ENCODE measurements around the gene C1RL. TPM values are rescaled to one million over a fixed set of nuclear protein-coding genes. Genes with fewer than 3 reads are reported as not detected.
A peak's percentile ranks its signal among the peaks of the same experiment; 100 is the strongest.

C1RL gene
- total RNA-seq, 1 experiment from 2014 or later, result 17.7 TPM

- TF ChIP-seq ATF6 (CRISPR knock-in tag; IDR thresholded peaks at IDR 0.05) (no peak), CBFB (CRISPR knock-in tag; IDR thresholded peaks at IDR 0.05; ENCODE audit: low read depth) (no peak), ZNF512 (CRISPR knock-in tag; IDR thresholded peaks at IDR 0.05; ENCODE audit: borderline replicate concordance) (no peak), GABPB1 (CRISPR knock-in tag; IDR thresholded peaks at IDR 0.05) (no peak)
- TF ChIP-seq, protein P1, sequence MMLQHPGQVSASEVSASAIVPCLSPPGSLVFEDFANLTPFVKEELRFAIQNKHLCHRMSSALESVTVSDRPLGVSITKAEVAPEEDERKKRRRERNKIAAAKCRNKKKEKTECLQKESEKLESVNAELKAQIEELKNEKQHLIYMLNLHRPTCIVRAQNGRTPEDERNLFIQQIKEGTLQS (CRISPR knock-in tag; conservative IDR thresholded peaks at IDR 0.05), result no peak
- TF ChIP-seq, protein P2, sequence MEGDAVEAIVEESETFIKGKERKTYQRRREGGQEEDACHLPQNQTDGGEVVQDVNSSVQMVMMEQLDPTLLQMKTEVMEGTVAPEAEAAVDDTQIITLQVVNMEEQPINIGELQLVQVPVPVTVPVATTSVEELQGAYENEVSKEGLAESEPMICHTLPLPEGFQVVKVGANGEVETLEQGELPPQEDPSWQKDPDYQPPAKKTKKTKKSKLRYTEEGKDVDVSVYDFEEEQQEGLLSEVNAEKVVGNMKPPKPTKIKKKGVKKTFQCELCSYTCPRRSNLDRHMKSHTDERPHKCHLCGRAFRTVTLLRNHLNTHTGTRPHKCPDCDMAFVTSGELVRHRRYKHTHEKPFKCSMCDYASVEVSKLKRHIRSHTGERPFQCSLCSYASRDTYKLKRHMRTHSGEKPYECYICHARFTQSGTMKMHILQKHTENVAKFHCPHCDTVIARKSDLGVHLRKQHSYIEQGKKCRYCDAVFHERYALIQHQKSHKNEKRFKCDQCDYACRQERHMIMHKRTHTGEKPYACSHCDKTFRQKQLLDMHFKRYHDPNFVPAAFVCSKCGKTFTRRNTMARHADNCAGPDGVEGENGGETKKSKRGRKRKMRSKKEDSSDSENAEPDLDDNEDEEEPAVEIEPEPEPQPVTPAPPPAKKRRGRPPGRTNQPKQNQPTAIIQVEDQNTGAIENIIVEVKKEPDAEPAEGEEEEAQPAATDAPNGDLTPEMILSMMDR (IDR thresholded peaks at IDR 0.05), result no peak
Observed at GRCh38 chr12:7128681-7129286, 19.8 kb upstream of the C1RL start, which contains the start of gene RBP5 (continued).

- 0 out of 2 replicates have a peak overlapping the region, but pooled peaks have one; percentile 8 for H3K27ac Mint-ChIP-seq
- no peak for DNase-seq (ENCODE audit: low spot score)
- no peaks in the 10 kb centered on the region for H3K36me3 Mint-ChIP-seq
- H3K4me1 Mint-ChIP-seq, result peaks cover 42% of the 10 kb centered on the region
- no peak for TF ChIP-seq TP53 (CRISPR knock-in tag; IDR thresholded peaks at IDR 0.05)
- no peak for TF ChIP-seq ERG (CRISPR knock-in tag; IDR thresholded peaks at IDR 0.05)
- peak overlapping the region; percentile 93 for H3K4me3 Mint-ChIP-seq
- H3K27me3 Mint-ChIP-seq (ENCODE audit: low read depth), result peaks cover 23% of the 10 kb centered on the region
- ATAC-seq, result no peak
- CTCF ChIA-PET, result interaction anchor here (1.4 kb wide), 1 partner anchor 19 kb away, joined by 4 read pairs; no protein-coding TSS in a partner anchor
- no peaks in the 10 kb centered on the region for H3K9me3 Mint-ChIP-seq
- POLR2A ChIA-PET, result no interaction called here
Observed at GRCh38 chr12:7127916-7128626, 19.1 kb upstream of the C1RL start.

DNA sequence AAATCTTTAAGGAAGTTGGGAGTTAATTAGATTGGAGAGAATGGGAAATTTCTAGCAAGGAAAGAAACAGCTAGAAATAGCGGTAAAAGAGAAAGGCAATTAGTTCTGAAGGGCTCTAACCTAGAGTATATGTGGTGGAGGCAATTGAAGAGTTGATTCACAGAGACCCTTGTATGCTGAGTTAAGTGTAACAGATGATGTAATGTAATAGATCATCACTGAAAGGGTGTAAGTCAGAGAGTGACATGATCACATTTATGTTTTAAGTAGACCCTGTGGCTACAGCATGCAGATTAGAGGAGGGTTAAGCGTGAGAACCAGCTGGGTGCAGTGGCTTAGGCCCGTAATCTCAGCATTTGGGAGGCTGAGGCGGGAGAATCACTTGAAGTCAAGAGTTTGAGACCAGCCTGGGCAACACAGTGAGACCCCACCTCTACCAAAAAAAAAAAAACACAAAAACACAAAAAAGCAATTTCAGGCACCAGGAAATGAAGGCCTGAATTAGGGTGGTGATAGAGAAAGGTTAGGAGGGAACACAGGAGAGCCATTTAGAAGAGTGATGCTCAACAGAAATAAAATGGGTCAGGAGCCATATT, 16.7 kb upstream of the C1RL start:
- Mint-ChIP-seq H3K9me3 (no peaks in the 10 kb centered on the region), H3K36me3 (no peaks in the 10 kb centered on the region), H3K27me3 (ENCODE audit: low read depth) (peaks cover 11% of the 10 kb centered on the region), H3K4me3 (no peak overlapping the region), H3K4me1 (peaks cover 27% of the 10 kb centered on the region), H3K27ac (no peak overlapping the region)
- CTCF ChIA-PET, result interaction anchor here (0.5 to 2.4 kb wide), 4 partner anchors 12 to 110 kb away, joined by 3 to 8 read pairs (median 4); no protein-coding TSS in a partner anchor
- DNase-seq (ENCODE audit: low spot score), result no peak
- POLR2A ChIA-PET, result no interaction called here
- TF ChIP-seq TP53 (CRISPR knock-in tag; IDR thresholded peaks at IDR 0.05) (no peak), GABPB1 (CRISPR knock-in tag; IDR thresholded peaks at IDR 0.05) (no peak), ZNF121 (CRISPR knock-in tag; IDR thresholded peaks at IDR 0.05) (peak; percentile 61; the same call in 1 of the 2 replicates)
- ATAC-seq, result no peak

Measured in WTC11 (cell line).